ENCODE measurements around the gene CPN1. TPM values are rescaled to one million over a fixed set of nuclear protein-coding genes. Genes with fewer than 3 reads are reported as not detected.

The CPN1 gene
- total RNA-seq, 4 donors from 2014 or later: not detected

GRCh38 chr10:100122780-100123179 is 41.1 kb upstream of the CPN1 start:
- H3K4me3 ChIP-seq (replicated peaks in 1 of 3): no peak overlapping the region
- no peaks in the 10 kb centered on the region for H3K36me3 ChIP-seq
- no peaks in the 10 kb centered on the region for H3K9me3 ChIP-seq
- H3K4me1 ChIP-seq: no peaks in the 10 kb centered on the region
- TF ChIP-seq, protein P1, sequence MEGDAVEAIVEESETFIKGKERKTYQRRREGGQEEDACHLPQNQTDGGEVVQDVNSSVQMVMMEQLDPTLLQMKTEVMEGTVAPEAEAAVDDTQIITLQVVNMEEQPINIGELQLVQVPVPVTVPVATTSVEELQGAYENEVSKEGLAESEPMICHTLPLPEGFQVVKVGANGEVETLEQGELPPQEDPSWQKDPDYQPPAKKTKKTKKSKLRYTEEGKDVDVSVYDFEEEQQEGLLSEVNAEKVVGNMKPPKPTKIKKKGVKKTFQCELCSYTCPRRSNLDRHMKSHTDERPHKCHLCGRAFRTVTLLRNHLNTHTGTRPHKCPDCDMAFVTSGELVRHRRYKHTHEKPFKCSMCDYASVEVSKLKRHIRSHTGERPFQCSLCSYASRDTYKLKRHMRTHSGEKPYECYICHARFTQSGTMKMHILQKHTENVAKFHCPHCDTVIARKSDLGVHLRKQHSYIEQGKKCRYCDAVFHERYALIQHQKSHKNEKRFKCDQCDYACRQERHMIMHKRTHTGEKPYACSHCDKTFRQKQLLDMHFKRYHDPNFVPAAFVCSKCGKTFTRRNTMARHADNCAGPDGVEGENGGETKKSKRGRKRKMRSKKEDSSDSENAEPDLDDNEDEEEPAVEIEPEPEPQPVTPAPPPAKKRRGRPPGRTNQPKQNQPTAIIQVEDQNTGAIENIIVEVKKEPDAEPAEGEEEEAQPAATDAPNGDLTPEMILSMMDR (IDR thresholded peaks at IDR 0.05): no peak
- TF ChIP-seq POLR2A (IDR thresholded peaks at IDR 0.05): no peak
- no peak for DNase-seq
- H3K27me3 ChIP-seq: no peaks in the 10 kb centered on the region
- no peak overlapping the region for H3K27ac ChIP-seq
- intact Hi-C loops (cut with DNase I): no loop called here

- Histone ChIP-seq H3K9me3 (no peaks in the 10 kb centered on the region), H3K4me3 (replicated peaks in 1 of 3) (no peak overlapping the region), H3K27me3 (no peaks in the 10 kb centered on the region), H3K27ac (no peak overlapping the region), H3K4me1 (no peaks in the 10 kb centered on the region), H3K36me3 (no peaks in the 10 kb centered on the region)
- WGBS, 2 donors: 92 to 95% methylated on average over 2 of the region's 2 CpGs
- intact Hi-C loops (cut with DNase I): no loop called here
- DNase-seq: no peak
- no peak for TF ChIP-seq POLR2A (IDR thresholded peaks at IDR 0.05)
- TF ChIP-seq, protein P1 (IDR thresholded peaks at IDR 0.05): no peak
Measured at GRCh38 chr10:100120550-100120949, 38.9 kb upstream of the CPN1 start.

DNA sequence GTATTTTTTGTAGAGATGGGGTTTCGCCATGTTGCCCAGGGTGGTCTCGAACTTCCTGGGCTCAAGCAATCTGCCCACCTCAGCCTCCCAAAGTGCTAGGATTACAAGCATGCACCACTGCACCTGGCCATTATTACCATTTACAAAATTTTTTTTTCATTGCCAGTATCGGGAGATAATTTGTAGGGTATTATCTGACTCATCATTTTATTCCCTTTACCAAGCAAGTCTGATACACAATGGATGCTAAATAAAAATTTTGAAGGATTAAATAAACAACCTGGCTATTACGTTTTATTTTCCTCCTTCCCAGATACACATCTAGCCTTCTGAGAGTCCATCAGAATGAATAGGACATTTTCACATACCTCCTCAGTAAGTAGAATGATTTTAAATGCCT is 38.1 kb upstream of the CPN1 start:
- H3K27ac ChIP-seq: no peak overlapping the region
- no peaks in the 10 kb centered on the region for H3K27me3 ChIP-seq
- no peaks in the 10 kb centered on the region for H3K36me3 ChIP-seq
- no peak for TF ChIP-seq POLR2A (IDR thresholded peaks at IDR 0.05)
- TF ChIP-seq, protein P1 (IDR thresholded peaks at IDR 0.05): no peak
- intact Hi-C loops (cut with DNase I): no loop called here
- H3K4me3 ChIP-seq (replicated peaks in 1 of 3): no peak overlapping the region
- peaks cover 0 to 4% of the 10 kb centered on the region in 2 donors for H3K4me1 ChIP-seq
- no peak for DNase-seq
- H3K9me3 ChIP-seq: no peaks in the 10 kb centered on the region
- 83 to 88% methylated on average over 4 of the region's 4 CpGs for WGBS, 2 donors

DNA sequence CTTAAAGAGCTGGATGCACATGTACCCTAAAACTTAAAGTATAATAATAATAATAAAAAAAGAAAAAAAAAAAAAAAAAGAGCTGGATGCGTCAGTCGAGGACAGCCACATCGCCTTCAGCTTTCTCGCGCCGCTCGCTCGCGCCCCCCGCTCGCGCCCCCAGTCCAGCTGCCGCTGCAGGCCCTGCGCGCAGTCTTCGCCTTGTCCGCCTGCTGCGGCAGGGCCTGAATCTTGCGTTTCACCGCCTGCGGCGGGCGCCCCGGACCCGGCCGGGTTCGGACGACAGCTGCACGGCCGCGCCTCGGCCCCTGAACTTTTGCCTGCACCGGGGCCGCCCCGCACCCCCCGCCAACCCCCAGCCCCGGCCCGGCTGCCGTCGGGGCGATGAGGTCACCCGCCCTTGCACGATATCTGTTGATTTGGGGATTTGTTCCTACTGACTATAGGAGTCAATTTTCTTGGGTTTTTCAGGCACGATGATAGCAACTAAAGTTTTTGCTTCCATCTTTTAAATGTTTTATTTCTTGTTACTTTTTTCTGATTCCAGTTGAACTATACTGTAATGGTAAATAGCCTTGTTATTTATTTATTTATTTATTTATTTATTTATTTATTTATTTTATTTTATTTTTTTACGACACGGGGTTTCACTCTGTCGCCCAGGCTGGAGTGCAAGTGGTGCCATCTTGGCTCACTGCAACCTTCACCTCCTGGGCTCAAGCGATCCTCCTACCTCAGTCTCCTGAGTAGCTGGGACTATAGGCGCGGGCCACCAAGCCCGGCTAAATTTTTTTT is 33.5 kb upstream of the CPN1 start:
- H3K4me1 ChIP-seq: peaks cover 0 to 4% of the 10 kb centered on the region in 2 donors
- H3K27ac ChIP-seq: no peak overlapping the region
- H3K27me3 ChIP-seq: no peaks in the 10 kb centered on the region
- DNase-seq: no peak
- no peak overlapping the region for H3K4me3 ChIP-seq (replicated peaks in 1 of 3)
- H3K9me3 ChIP-seq: no peaks in the 10 kb centered on the region
- intact Hi-C loops (cut with DNase I): no loop called here
- H3K36me3 ChIP-seq: no peaks in the 10 kb centered on the region
- TF ChIP-seq POLR2A (IDR thresholded peaks at IDR 0.05): no peak
- TF ChIP-seq, protein P1 (IDR thresholded peaks at IDR 0.05): no peak
- WGBS, 2 donors: 22 to 23% methylated on average over 45 of the region's 51 CpGs

DNA sequence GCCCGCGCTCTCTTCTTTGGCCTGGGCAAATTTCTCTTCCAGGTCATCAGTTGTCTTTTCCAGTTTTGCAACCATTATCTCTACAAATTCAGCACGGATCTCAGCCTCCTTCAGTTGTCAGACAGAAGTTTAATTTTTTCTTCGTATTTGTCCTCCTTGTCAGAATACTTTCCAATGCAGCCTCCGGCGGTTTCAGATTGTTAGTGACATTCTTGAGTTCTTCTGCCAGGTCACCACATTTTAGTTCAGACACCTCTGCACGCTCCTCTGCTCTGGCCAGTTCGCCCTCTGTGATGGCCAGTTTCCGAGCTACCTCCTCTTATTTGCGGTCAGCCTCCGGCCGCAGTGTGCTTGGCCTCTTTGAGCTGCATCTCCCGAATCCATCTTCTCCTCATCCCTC is 32.8 kb upstream of the CPN1 start:
- 89 to 92% methylated on average over 13 of the region's 13 CpGs for WGBS, 2 donors
- Histone ChIP-seq H3K9me3 (no peaks in the 10 kb centered on the region), H3K4me1 (peaks cover 0 to 4% of the 10 kb centered on the region in 2 donors), H3K36me3 (no peaks in the 10 kb centered on the region), H3K4me3 (replicated peaks in 1 of 3) (no peak overlapping the region), H3K27me3 (no peaks in the 10 kb centered on the region), H3K27ac (no peak overlapping the region)
- intact Hi-C loops (cut with DNase I): no loop called here
- TF ChIP-seq, protein P1 (IDR thresholded peaks at IDR 0.05): no peak
- TF ChIP-seq POLR2A (IDR thresholded peaks at IDR 0.05): no peak
- DNase-seq: no peak

Measured in thyroid gland (tissue), 4 donors.